Astrocyte of the spinal cord (primary cell): ENCODE data around the gene CDADC1.

ENCODE experiments used
- DNase-seq: peaks from one replicate; pipeline ENCODE4 v3.0.0; 2011; ENCODE audit warnings: low read depth, low spot score
- H3K4me3 ChIP-seq: 2 replicates; pipeline ENCODE4 v1.5.1; 2011; ENCODE audit warnings: low read depth, mild to moderate bottlenecking, low read length, moderate library complexity
- in situ Hi-C: cut with HindIII; loops from 2 replicates; pipeline ENCODE4 v1.10.0; 2017; ENCODE audit warnings: low sequenced_read_pairs
- TF ChIP-seq, protein P1 (sequence below): IDR thresholded peaks from 2 replicates; pipeline ENCODE4 v1.5.1; 2012; ENCODE audit warnings: low read depth, mild to moderate bottlenecking, low read length, inconsistent platforms

The CDADC1 gene

DNA sequence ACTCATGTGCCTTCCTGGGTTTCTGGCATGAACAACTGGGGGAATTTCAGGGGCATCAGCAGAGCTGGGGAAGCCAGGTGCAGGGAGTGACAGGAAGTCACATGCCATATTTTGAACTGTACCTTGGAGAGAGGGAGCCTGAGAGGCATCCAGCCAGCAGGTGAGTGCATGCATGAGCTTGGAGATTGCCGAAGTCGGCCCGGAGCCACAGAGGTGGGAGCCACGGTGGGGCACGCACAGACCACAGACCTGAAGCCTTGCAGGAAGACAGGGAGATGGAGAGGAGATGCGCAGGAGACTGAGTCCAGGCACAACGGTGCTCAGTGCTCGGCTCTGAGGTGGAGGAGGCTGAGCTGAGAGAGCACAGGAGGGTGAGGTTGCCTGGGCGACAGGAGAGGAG is 55.1 kb downstream of the CDADC1 start:
- TF ChIP-seq, protein P1, sequence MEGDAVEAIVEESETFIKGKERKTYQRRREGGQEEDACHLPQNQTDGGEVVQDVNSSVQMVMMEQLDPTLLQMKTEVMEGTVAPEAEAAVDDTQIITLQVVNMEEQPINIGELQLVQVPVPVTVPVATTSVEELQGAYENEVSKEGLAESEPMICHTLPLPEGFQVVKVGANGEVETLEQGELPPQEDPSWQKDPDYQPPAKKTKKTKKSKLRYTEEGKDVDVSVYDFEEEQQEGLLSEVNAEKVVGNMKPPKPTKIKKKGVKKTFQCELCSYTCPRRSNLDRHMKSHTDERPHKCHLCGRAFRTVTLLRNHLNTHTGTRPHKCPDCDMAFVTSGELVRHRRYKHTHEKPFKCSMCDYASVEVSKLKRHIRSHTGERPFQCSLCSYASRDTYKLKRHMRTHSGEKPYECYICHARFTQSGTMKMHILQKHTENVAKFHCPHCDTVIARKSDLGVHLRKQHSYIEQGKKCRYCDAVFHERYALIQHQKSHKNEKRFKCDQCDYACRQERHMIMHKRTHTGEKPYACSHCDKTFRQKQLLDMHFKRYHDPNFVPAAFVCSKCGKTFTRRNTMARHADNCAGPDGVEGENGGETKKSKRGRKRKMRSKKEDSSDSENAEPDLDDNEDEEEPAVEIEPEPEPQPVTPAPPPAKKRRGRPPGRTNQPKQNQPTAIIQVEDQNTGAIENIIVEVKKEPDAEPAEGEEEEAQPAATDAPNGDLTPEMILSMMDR = no peak
- H3K4me3 ChIP-seq = no peak overlapping the region
- in situ Hi-C loops = no loop called here
- DNase-seq = no peak

DNA sequence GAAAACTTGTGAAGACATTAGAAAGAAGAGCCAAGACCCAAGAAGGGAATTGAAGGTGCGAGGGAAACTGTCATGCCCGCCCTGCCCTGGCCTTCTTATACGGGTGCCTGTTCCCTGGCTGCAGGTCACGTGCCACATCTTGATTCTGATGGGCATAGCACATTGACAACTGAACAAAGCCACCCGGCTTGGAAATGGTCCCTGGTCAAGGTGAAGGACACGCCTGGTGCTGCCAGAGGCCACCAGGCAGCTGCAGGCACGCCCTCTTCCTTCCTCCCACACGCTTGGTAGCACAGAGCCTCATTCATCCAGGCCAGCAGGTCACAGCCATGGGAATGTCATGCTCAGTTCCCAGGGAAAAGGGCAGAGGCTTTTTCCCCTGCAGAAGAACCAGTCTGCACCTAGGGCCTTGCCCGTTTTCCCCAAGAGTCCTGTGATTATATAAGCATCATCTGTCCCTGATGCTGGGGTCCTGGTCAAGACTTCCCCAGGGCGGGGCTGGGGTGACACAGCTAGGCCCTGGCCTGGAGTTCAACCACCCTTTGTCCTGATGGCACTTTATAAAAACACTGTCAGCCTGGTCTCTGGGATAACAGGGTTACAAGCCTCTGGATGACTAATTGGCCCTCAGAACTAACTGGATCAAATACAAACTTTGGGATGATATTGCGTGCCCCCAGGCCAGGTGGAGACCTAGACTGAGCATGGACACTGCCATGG is 56.0 kb downstream of the CDADC1 start:
- H3K4me3 ChIP-seq = no peak overlapping the region
- in situ Hi-C loops = no loop called here
- TF ChIP-seq, protein P1 = no peak
- no peak for DNase-seq

DNA sequence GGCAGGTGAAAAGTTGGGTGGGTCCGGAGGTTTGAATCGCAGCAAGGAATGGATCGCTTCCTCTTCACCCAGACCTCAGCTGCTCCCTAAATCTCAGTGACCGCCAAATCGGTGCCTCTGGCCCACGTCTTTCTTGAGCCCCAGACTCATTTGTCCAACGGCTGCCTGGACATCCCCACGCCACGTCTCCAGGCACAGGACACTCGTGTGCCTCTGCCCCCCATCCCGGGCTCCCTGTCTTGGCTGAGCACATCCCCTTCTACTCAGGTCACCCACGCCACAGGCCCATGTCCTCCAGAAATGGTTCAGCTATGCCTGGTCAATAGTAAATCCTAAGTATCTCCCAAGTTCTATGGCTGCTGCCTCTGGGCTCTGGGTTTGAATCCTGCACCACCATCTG is 56.6 kb downstream of the CDADC1 start:
- TF ChIP-seq, protein P1 = no peak
- DNase-seq = no peak
- in situ Hi-C loops = no loop called here
- no peak overlapping the region for H3K4me3 ChIP-seq

DNA sequence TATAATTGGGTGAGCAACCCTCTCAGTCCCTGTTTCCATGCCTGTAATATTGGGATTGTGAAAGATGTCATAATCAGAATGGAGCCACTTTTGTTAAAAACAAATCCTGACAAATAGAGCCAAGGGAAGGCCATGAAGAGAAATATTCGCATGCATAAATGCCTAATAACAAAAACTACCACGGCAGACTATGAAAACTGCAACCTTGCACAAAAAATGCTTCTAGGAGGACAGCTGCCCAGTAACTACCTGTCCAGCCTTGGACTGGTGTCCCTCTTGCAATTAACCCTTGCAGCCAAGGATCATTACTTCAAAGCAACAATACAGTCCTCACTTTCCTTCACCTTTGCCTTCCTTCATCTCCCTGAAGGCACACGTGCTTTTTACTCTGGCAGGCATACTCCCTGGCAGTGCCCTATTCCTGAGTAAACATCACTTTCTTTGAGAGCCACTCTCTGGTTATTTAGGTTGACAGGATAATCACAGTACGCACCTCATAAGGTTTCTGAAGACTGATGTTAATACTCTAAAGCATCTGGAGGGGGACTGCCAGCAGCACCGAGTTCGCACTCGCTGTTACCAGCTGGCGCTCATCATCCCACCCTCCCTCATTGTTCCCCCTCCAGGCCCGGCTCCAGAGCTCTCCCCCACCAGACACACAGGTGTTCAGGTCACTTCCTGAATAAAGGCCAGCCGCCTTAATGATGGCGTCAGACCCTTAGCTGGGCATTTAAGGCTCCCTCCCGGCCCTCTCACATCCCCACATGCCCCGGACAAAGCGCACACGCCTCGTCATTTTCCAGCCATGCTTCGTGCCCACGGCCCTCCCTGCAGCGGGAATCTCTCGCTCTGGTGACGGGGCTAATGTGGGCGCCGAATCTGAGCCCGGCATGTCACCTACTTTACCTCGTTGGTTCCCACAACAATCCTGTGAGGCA is 57.3 kb downstream of the CDADC1 start:
- no peak overlapping the region for H3K4me3 ChIP-seq
- in situ Hi-C loops = no loop called here
- TF ChIP-seq, protein P1 = no peak
- DNase-seq = no peak

DNA sequence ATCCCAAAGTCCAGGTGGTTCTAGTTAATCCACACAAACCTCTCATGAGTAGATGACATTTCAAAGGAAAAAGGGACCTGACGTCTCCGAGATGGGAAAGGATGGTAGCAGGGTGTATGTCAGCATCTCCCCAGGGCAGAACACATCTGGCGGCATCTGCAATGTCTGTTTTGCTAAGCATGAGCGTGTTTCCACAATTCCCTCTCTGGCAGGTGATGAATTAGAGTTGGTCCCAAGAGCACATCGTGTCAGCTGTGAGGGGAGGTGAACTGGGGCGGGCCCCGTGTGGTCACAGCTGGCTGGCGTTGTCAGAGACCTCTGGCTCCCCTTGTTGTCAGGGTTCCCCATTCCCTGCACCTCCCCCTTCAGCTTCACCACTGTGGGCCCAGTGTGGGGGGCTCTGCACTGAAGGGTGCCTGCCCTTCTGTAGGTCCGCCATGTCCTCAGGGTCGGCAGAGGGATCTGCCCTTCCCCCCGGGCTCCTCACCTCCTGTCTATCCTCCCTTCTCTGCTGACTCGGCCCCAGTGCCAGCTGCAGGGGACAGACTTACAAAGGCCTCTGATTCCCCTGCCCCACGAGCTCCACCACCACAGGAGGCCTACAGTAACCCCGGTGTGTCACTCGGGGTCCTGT is 58.2 kb downstream of the CDADC1 start:
- no peak overlapping the region for H3K4me3 ChIP-seq
- no peak for DNase-seq
- TF ChIP-seq, protein P1 = no peak
- in situ Hi-C loops = no loop called here

DNA sequence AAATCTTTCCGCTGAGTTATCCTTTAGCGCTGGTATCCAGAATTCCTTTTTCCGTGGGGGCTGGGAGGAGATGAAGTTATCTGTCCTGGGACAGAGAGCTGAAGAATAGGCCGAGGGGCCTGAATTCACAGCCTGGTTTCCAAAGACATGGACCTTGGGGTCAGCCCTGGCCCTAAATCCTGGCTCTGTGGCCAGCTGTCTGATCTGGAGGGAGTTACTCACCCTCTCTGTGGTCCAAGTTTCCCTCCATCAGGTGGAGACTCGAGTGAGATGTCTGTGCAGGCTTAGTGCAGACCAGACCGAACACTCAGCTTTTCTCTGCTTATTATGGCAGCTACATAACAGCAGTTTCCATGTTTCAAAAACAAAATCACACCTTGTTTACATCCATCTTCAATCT is 59.6 kb downstream of the CDADC1 start:
- in situ Hi-C loops = no loop called here
- TF ChIP-seq, protein P1 = no peak
- peak; percentile 12 for DNase-seq
- H3K4me3 ChIP-seq = no peak overlapping the region
